HG03521 (cell line): ENCODE results near the gene PLPP2.

ENCODE experiments used
- ATAC-seq: cut with Tn5 transposase; IDR thresholded peaks from one replicate; pipeline ENCODE4 v1.9.1; 2021; ENCODE audit warnings: mild to moderate bottlenecking, moderate library complexity; ENCODE audit not compliant: unreplicated experiment

PLPP2 gene

DNA sequence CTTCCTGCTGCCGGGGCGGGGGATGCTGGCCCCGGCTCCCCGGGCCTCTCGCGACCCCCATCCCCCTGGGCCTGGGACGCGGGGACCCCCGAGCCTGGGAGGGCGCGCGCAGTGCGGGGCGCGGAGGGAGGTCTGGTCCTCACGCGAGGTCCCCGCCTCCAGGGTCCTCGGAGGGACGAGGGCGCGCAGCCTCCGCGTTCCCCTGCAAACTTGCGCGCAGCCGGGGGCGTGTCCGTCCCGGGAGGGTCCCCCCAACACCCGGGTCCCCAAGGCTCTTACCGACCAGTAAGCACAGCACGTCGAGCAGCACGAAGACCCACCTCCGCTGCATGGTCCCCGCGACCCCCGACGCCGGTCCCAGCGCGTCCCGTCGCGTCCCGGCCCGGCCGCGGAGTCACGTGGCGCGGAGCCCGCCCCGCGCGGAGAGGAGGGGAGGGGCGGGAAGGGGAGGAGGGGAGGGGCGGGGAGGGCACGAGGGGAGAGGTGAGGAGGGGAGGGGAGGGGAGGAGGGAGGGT, at the start of gene PLPP2:
TSS of gene PLPP2 (minus strand) at position 398 of the 516 bp plus-strand sequence. CDS start at position 331, 67 bp downstream.
- no peak for ATAC-seq

DNA sequence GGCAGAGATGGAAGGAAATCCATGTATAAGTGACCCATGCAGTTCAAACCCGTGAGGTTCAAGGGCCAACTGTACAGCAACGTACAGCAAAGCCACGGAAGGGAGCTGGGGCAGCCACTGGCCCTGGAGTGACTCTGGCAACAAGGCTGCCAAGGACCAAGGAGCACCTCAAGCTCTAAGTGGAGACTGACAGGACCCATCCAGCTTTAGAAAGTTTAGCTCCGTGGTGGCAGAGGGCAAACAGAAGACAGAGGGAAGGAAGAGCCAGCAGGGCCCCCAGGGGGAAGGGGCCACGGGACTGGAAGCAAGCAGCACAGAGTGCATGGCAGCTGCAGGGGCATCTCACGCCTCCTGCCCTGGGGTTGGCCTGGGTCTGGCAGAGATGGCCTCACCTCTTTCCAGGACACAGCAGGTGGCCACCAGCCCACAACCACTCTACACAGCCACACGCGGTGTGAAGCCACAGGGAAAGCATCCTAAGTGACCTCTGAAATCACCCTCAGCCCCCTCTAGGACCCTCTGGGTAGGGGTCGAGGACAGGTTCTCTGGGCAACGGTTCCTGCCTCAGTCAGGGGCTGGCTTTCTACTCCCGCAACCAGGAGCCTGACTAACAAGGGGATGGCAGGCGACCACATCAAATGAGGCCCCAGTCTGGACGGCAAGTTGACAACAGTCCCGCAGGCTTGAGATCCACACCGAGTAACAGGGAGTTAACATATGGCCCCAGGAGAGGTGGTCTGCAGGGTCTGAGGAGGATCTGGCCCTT, 49.6 kb upstream of the PLPP2 start:
- ATAC-seq: no peak

DNA sequence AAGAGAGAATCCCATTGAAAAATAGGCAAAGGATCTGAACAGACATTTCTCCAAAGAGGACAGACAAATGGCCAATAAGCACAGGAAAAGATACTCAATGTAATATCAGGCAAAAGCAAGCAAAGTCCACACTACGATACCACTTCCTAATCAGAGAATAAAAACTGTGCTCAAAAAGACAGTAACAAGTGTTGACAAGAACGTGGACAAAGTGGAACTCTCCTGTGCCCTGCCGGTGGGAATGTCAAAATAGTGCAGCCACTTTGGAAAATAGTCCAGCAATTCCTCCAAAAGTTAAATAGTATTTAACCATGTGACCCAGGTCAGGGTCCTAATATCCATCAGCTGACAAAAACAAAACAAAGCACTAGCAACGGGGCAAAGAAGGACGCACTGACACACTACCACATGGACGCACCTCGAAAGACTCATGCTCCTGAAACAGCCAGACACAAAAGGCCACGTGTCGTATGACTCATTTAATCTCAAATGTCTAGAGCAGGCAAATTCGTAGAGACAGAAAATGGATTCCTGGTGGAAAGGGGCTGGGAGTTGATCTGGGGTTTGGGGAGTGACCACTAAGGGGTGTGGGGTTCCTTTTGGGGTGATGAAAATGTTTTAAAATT, 48.2 kb upstream of the PLPP2 start:
- no peak for ATAC-seq

DNA sequence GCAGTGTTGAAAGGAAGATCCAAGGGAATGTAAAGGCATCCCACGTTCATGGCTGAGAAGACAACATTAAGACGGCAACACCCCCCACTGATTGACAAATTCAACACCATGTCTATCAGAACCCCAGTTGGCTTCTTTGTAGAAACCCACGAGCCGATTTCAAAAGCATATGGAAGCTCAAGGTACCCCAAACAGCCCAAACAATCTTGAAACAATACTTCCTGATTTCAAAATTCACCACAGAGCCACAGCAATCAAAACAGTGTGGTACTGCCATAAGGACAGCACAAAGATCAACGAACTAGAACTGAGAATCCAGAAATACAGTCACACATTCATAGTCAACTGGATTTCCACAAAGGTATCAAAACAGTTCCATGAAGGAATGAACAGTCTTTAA, 47.2 kb upstream of the PLPP2 start:
- no peak for ATAC-seq

DNA sequence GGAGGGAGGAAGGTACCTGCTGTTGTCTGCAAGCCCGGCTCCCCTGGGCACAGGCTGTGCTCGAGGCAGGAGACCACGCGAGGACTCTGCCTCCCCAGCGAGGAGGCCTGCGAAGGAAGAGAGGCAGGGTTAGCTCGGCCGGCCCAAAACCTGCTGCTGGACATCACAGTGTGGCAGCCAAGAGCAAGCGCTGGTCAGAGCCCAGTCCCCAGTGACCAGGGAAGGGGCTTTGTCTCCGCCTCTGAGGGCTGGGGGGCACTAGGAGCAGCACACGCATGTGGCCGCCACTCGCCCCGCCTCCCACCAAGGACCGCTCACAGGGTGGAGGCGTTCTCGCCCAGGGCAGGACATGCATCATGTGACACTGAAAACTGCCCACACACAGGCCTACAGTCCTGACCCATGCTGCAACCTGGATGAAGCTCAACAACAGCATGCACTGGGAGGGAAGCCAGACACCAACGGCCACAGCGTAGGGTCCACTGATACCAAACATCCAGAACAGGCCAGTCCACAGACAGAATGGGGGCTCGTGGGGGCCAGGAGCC, 44.9 kb upstream of the PLPP2 start:
- no peak for ATAC-seq

DNA sequence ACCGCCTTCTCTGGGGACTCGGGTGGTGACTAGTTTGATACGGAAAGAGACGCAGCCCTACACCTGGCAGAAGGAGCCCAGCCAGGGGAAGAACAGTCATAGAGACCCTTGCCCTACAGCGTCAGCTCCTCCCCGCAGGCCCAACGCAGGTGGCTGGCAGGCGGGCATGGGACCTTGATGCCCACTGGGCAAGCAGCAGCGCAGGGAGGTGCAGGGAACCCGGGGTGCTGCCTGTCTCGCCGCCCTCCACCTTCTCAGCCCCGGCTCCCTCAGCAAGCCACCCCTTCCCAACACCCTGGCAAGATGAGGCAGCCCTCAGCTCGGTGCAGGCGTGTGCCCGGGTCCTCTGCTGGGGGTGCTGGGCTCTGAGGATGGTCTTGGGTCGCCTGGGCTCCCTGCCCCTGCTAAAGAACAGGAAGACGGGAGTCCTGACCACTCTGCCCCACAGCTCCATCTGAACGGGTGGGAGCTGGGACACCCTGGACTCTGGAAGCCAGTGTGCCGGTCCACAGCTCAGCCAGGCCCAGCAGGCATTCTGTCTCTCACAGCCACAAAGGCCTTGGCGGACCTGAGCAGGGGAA, 44.4 kb upstream of the PLPP2 start:
- no peak for ATAC-seq

DNA sequence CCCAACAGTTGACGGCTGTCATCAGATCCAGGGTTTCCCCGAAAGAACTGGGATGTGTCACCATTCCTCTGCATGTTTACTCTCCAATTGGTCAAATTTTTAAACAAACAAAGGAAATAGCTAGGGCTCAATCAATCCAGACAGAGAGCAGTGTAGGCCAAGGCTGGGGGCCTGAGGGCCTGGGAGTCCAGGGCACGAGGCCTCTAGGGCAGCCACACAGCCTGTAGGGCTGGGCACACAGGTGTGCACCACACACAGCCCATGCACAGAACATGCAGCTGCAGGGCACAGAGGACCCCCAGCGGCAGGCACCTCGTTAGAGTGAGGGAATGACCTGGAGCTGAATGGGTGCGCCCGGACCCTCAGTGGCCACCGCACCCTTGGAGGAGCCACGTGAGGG, 43.9 kb upstream of the PLPP2 start:
- ATAC-seq: no peak

DNA sequence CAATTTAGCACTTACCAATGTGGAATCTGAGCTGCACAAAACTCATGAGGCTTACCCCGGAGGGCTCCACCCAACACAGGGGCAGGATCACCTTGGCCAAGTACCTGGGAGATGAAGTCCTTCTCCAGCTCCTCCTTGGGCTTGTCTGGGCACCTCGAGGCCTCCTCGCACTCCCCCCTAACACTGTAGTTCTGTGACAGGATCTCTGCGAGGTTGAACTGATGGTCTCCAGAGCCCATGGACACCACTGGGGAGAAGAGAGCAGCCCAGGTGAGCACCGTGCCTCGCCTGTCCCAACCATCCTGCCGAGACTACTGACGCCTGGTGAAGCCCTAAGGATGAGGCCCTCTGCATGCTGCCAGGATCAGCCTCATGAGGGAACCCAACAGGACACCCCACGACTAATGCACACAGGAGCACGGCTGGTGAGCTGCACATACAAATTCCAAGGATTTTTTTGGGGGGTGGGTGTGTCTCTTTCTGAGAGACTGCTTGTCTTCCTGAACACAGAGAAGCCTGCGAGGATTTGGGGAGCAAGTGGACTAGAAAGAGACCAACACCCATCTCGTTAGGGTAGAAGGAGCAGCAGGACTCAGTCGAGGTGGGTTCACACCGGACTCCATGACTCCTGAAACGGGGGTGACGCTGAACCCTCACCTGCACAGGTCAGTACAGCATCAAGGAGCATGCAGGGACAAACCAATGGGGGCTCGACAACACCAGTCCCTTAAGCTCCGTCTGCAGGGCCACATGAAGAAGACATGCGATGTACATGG, 43.3 kb upstream of the PLPP2 start:
- no peak for ATAC-seq

DNA sequence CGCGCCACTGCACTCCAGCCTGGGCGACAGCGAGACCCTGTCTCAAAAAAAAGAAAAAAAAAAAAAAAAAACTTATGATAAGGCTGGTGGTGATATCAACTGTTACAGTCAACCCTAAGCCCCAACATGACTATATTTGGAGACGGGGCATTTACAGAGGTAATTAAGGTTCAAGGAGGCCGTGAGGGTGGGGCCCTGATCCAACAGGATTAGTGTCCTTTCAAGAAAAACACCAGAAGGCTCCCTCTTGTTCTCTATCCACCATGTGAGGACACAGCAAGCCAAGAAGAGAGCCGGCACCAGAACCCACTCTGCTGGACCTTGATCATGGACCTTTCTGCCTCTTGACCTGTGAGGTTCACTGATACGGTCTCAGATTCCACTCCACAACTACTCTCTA, 39.3 kb upstream of the PLPP2 start:
- ATAC-seq: no peak

DNA sequence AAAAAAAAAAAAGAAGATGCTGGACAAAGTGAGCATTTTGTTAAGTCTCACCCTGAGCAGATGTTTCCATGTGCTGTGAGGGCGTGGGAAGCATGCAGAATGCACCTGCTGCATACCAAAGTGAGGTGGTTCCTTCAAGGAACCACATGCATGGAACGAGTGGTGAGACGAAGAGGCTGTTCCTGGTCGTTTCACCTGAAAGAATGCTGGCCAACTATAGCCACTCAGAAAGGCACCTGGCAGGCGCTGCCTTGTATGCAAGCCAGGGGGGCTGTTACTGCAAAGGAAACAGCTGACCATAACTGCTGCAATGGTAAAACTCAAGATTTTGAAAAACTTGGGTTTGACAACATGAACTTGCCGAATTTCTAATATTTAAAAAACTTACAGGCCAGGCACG, 38.7 kb upstream of the PLPP2 start:
- ATAC-seq: no peak

DNA sequence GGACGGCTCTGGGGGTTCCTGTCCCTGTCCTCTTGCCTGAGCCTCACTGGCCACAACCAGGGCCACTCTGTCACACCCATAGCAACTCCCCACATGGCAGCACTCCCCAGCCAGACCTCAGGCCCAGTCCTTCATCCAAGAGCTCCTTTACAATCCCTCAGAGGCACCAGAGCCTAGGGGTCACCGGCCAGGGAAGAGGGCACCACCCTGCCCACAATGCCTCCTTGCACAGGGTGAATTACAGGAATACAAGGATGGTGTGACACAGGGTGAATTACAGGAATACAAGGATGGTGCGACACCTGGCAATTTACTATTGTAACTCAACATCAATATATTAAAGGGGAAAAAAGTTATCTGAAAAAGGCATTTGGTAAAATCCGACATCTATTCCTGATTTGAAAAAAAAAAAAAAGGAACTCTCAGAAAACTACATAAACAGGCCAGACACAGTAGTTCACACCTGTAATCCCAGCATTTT, 36.9 kb upstream of the PLPP2 start:
- ATAC-seq: no peak

DNA sequence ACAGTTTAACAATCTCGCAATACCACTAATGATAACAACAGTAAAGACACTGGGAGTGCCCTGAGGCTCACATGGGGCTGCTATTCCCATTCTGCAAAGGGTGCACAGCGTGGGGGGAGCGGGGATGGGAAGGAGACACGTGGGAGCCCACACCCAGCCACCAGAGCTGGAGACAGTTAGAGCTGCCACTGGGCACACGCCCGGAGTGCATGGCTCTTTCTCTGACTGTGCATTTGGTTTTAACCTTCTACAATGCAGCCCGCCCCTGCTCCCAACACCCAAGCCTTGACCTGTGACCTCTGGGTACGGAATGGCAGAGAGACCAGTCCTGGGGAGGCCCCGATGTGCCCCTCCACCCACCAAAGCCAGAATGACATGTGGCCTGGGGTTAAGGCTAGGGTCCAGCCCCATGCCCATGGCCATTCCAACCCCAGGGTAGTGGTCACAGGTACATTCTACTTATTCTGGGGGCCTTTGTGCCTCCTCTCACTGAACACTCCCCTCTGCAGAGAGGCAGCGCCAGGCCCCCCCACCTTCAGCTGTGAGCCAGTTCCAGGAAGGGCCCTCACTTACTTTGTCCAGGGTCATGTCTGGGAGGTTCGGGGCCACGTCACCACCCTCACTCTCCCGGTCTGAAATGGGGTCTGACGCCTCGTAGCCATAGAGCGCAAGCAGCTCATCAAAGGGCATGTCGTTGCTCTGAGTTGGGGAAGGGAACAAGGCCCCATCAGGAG, 36.3 kb upstream of the PLPP2 start:
- no peak for ATAC-seq

DNA sequence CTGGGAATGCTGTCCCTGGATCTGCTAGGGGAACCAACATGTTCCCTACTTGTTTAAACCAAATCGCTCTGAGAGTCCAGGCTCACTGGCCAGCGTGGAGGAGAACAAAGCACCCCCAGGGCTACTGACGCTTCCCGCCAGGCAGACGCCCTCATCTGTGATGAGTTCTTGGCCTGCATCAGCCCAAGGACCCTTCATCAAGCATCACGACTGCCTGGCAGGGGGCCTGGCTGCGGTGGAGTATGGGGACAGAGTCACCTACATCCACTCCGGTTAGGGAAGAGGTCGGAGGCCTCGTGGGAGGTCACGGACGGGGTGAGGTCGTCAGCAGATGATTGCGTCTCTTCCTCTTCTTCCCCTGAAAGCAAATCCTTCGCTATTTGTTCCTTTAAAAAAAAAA, 35.7 kb upstream of the PLPP2 start:
- ATAC-seq: no peak

DNA sequence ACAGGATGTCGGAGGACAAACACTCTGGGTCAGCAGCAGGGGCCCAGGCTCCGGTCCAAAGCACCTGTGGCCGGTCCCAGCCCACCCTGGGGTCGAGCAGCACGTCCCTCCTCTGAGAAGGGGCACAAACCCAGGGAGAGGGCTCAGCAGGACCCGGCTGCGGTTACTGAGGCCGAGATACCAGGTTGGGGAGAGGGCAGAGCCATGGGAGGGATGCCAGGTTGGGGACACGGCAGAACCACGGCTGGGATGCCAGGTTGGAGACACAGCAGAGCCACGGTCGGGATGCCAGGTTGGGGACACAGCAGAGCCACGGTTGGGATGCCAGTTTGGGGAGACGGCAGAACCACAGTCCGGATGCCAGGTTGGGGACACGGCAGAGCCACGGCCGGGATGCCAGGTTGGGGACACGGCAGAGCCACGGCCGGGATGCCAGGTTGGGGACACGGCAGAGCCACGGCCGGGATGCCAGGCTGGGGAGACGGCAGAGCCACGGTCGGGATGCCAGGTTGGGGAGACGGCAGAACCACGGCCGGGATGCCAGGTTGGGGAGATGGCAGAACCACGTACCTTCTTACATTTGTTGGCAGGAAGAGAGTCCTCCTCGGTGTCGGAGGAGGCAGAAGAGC, 34.8 kb upstream of the PLPP2 start:
- no peak for ATAC-seq

DNA sequence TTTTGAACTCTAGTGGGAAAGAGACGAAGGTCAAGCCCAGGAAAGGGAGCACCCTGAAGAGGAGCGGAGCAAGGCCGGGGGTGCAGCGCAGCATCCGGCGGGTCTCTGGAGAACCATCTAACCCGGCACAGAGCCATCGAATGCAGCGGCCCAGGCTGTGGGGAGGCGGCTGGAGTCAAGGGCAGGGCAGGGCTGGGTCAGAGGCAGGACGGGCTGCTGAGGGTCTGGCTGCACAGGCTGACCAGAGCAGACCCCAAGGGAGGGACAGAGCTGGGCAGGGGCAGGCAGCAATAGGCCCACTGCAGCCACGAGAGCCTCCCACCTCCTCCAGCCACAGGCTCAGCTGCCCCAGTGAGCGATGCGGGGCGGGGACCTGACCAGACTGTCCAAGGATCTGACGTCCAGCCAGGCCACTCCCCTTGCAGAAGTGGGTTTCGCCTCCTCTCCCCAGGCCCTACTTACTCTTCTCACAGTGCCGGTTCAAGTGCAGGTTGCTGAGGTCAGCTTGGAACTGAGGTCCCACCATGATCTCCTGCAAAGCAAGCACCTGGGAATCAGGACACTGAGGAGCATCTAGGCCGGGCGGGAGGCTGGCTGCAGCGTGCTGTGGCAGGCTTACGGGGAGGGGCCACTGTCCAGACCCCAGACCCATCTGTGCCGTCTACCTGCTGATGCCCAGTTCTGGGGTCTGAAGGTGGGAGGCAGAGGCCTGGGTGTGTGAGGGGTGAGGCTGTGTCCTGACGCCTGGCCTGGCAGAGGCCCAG, 34.2 kb upstream of the PLPP2 start:
- ATAC-seq: no peak

DNA sequence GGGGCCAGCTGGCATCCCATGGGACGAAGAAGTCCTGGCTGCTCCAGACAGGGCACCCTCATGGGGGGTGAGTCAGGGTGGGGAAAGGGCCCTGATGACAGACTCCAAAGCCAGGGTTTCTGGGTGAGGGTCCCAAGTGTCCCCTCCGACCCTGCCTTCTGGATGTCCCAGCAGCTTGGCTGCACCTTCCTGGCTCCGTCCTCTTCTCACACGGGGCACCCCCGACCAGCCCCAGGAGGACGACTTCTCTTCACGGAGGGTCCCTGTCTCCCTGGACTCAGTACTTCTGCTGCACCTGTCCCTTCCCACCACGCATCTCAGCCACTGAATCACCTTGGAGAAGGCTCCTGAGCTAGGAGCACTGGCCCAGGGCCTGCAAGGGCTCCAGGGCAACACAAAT, 33.5 kb upstream of the PLPP2 start:
- no peak for ATAC-seq

DNA sequence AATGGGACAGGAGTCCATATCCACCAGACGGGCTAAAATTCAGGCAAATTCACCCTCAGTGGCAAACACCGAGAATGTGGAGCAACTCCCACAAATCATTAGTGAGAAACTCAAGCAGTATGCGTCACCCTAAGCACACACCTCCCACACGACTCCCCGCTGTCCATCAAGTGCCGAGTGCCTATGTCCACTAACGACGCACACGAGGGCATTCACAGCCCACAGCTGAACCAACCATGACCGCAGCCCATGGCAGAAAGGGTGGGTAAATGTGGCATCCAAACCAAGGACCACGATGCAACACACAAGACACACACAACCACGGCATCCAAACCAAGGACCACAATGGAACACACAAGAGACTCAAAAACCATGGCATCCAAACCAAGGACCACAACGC, 31.4 kb upstream of the PLPP2 start:
- ATAC-seq: no peak

DNA sequence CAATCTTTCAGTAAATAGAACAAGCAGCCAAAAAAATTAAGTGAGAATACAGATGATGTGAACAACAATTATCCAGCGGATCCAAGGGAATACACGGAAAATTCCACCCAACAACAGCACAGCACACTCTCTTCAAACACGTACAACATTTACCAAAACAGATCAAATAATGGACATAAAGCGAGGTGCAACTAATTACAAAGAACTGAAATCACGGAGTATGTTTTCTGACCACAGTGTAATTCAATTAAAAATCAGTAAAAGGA, 27.2 kb upstream of the PLPP2 start:
- ATAC-seq: no peak
